ENCODE data around the gene PIP4P1.

GRCh38 chr14:20499108-20499507 is 37.9 kb upstream of the PIP4P1 start:
- TF ChIP-seq HNRNPLL (IDR thresholded peaks at IDR 0.05; ENCODE audit: low read depth, low read length, poor library complexity, severe bottlenecking) (no peak), HDAC2 (IDR thresholded peaks at IDR 0.05) (no peak), FOS (IDR thresholded peaks at IDR 0.05; ENCODE audit: extremely low read depth, insufficient read length) (no peak), MITF (IDR thresholded peaks at IDR 0.05) (no peak), NFRKB (IDR thresholded peaks at IDR 0.05; ENCODE audit: low read depth) (no peak), RFX5 (IDR thresholded peaks at IDR 0.05; ENCODE audit: low read depth, low read length) (no peak), ZBTB26 (CRISPR knock-in tag; IDR thresholded peaks at IDR 0.05) (no peak), TEAD4 (IDR thresholded peaks at IDR 0.05; ENCODE audit: low read length) (no peak), TEAD4 (CRISPR knock-in tag; IDR thresholded peaks at IDR 0.05; ENCODE audit: borderline replicate concordance) (no peak), BHLHE40 (IDR thresholded peaks at IDR 0.05; ENCODE audit: low read length) (no peak), FOXM1 (IDR thresholded peaks at IDR 0.05; ENCODE audit: low read depth) (no peak), FOXM1 (CRISPR knock-in tag; IDR thresholded peaks at IDR 0.05; ENCODE audit: low read depth) (no peak), FOXJ3 (CRISPR knock-in tag; IDR thresholded peaks at IDR 0.05) (no peak)
